GM23338 (cell line): ENCODE results near the gene UNC5C. TPM values are rescaled to one million over a fixed set of nuclear protein-coding genes. Genes with fewer than 3 reads are reported as not detected.

Experiments
- ATAC-seq: fragments of 200-7000 bp; cut with Tn5 transposase; 3 replicates; pipeline ENCODE4 v1.9.1; 2020
- DNase-seq: peaks from one replicate; pipeline ENCODE4 v3.0.0-alpha.2; 2015; ENCODE audit warnings: low spot score
- H2AFZ ChIP-seq: fragments of 200-600 bp; sonication (generic); 2 replicates; pipeline ENCODE4 v1.8.0; 2016; ENCODE audit warnings: antibody characterized with exemption, mild to moderate bottlenecking, moderate library complexity
- H3F3A ChIP-seq: fragments of 200-600 bp; sonication (generic); replicated peaks from 2 replicates; pipeline ENCODE4 v1.8.0; 2017; ENCODE audit warnings: antibody characterized with exemption, mixed run types, low read depth
- H3K27ac ChIP-seq: fragments of 200-600 bp; sonication (generic); 2 replicates; pipeline ENCODE4 v1.6.1; 2016; ENCODE audit warnings: low read depth
- H3K27me3 ChIP-seq: fragments of 200-600 bp; sonication (generic); 2 replicates; pipeline ENCODE4 v1.8.0; 2016; ENCODE audit warnings: mild to moderate bottlenecking, mixed run types, moderate library complexity; ENCODE audit not compliant: insufficient read depth
- H3K36me3 ChIP-seq: fragments of 200-600 bp; sonication (generic); 2 replicates; pipeline ENCODE4 v1.8.0; 2016; ENCODE audit warnings: mild to moderate bottlenecking; ENCODE audit not compliant: insufficient read depth
- H3K4me1 ChIP-seq: fragments of 200-600 bp; sonication (generic); 2 replicates; pipeline ENCODE4 v1.8.0; 2016; ENCODE audit warnings: mild to moderate bottlenecking, moderate library complexity; ENCODE audit not compliant: insufficient read depth
- H3K4me2 ChIP-seq: fragments of 200-600 bp; sonication (generic); 2 replicates; pipeline ENCODE4 v1.7.1; 2017; ENCODE audit warnings: mixed run types
- H3K4me3 ChIP-seq: fragments of 200-600 bp; sonication (generic); 2 replicates; pipeline ENCODE4 v1.6.1; 2016; ENCODE audit warnings: mixed run types
- H3K79me2 ChIP-seq: fragments of 200-600 bp; sonication (generic); replicated peaks from 2 replicates; pipeline ENCODE4 v1.8.0; 2017; ENCODE audit warnings: mild to moderate bottlenecking; ENCODE audit not compliant: insufficient read depth
- H3K9me2 ChIP-seq: fragments of 200-600 bp; sonication (generic); 2 replicates; pipeline ENCODE4 v1.8.0; 2017; ENCODE audit not compliant: insufficient read depth
- H4K20me1 ChIP-seq: fragments of 200-600 bp; sonication (generic); replicated peaks from 2 replicates; pipeline ENCODE4 v1.8.0; 2017; ENCODE audit warnings: mild to moderate bottlenecking; ENCODE audit not compliant: insufficient read depth
- H3K27ac Mint-ChIP-seq: 2 replicates; pipeline ENCODE4 v1.8.0; 2020; ENCODE audit warnings: inconsistent platforms, mild to moderate bottlenecking, moderate library complexity, mixed read lengths
- H3K27me3 Mint-ChIP-seq: 3 replicates; pipeline ENCODE4 v1.8.0; 2022; ENCODE audit warnings: low read depth, mild to moderate bottlenecking, moderate library complexity, mixed read lengths, inconsistent platforms; ENCODE audit not compliant: insufficient read depth, poor library complexity
- H3K36me3 Mint-ChIP-seq: 3 replicates; pipeline ENCODE4 v1.8.0; 2021; ENCODE audit warnings: low read depth, mild to moderate bottlenecking, inconsistent platforms, moderate library complexity, mixed read lengths
- H3K4me1 Mint-ChIP-seq: 3 replicates; pipeline ENCODE4 v1.8.0; 2020; ENCODE audit warnings: mild to moderate bottlenecking, inconsistent platforms, mixed read lengths
- H3K4me3 Mint-ChIP-seq: 3 replicates; pipeline ENCODE4 v1.8.0; 2021; ENCODE audit warnings: moderate library complexity, mild to moderate bottlenecking, inconsistent platforms, mixed read lengths
- H3K9me3 Mint-ChIP-seq: 3 replicates; pipeline ENCODE4 v1.8.0; 2020; ENCODE audit warnings: moderate library complexity, mild to moderate bottlenecking, inconsistent platforms, mixed read lengths
- CREB1 ChIP-seq: fragments of 250-450 bp; sonication (Bioruptor Pico); IDR thresholded peaks from 2 replicates; pipeline ENCODE4 v1.5.0; 2020; ENCODE audit warnings: low read depth, mild to moderate bottlenecking, moderate library complexity
- CTCF ChIP-seq, 2 experiments: fragments of 200-600 bp in 1 of 2; sonication (generic) in 1 of 2; conservative IDR thresholded peaks; 2 replicates each; pipeline versions ENCODE4 v1.5.1 to v1.6.1; 2016 to 2017; ENCODE audit warnings: antibody characterized with exemption in 2 of 2, low read depth in 2 of 2, mild to moderate bottlenecking in 2 of 2, moderate library complexity in 1 of 2
- ETS1 ChIP-seq: IDR thresholded peaks from 2 replicates; pipeline ENCODE4 v1.6.1; 2016; ENCODE audit warnings: antibody characterized with exemption
- JUNB ChIP-seq: IDR thresholded peaks from one replicate; pipeline ENCODE4 v1.6.1; 2016; ENCODE audit warnings: antibody characterized with exemption; ENCODE audit not compliant: unreplicated experiment
- STAT1 ChIP-seq: IDR thresholded peaks from one replicate; pipeline ENCODE4 v1.6.1; 2016; ENCODE audit warnings: antibody characterized with exemption; ENCODE audit not compliant: unreplicated experiment
- ZNF462 ChIP-seq: fragments of 250-450 bp; sonication (Bioruptor Pico); IDR thresholded peaks from 2 replicates; pipeline ENCODE4 v1.5.0; 2020; ENCODE audit warnings: mild to moderate bottlenecking, moderate library complexity
- polyA plus RNA-seq: library from polyadenylated mRNA; unstranded; fragments of >200 nt; fragmentation: Nextera tagmentation; extraction: Ambion mirVana; gene quantifications from 2 replicates; pipeline ENCODE4 v1.2.1, GENCODE V29; 2016
- total RNA-seq: library from RNA; depleted of rRNA; stranded (reverse); fragments of >200 nt; shearing (Covaris generic); gene quantifications from 2 replicates; pipeline ENCODE4 v1.2.3, GENCODE V29; 2014

Gene UNC5C
- total and polyA plus RNA-seq, 2 experiments from 2014 or later, result 0.08 to 0.21 TPM

GRCh38 chr4:95515589-95515988 is 33.2 kb downstream of the UNC5C start (continued):
- TF ChIP-seq ZNF462 (CRISPR knock-in tag), result no peak

- Histone ChIP-seq H3K4me3 (no peak overlapping the region), H3K4me2 (peak overlapping the region; percentile 11; the same call in 1 of the 2 replicates), H2AFZ (no peak overlapping the region), H3K27me3 (no peaks in the 10 kb centered on the region), H3F3A (no peaks in the 10 kb centered on the region), H3K4me1 (peaks cover 9% of the 10 kb centered on the region), H3K79me2 (no peaks in the 10 kb centered on the region), H3K36me3 (no peaks in the 10 kb centered on the region), H3K27ac (no peak overlapping the region), H4K20me1 (no peaks in the 10 kb centered on the region), H3K9me2 (no peaks in the 10 kb centered on the region)
- Mint-ChIP-seq H3K4me1 (peaks cover 17% of the 10 kb centered on the region), H3K36me3 (no peaks in the 10 kb centered on the region), H3K9me3 (no peaks in the 10 kb centered on the region), H3K4me3 (no peak overlapping the region), H3K27ac (no peak overlapping the region), H3K27me3 (peaks cover 5% of the 10 kb centered on the region)
- no peak for DNase-seq
- no peak for ATAC-seq
- TF ChIP-seq CREB1 (CRISPR knock-in tag) (no peak), ETS1 (no peak), CTCF (conservative IDR thresholded peaks at IDR 0.05; ENCODE audit: low read depth in 2 of 2) (no peak), JUNB (no peak), STAT1 (no peak), ZNF462 (CRISPR knock-in tag) (no peak)
These were observed 35.8 kb downstream of the UNC5C start for GRCh38 chr4:95513022-95513421.
